Myocyte (in vitro differentiated cells): ENCODE results near the gene AKNA. TPM values are rescaled to one million over a fixed set of nuclear protein-coding genes. Genes with fewer than 3 reads are reported as not detected.

ENCODE experiments used
- DNase-seq: peaks from one replicate; pipeline ENCODE4 v3.0.0-alpha.2; 2012; ENCODE audit warnings: low read depth
- total RNA-seq: library from RNA; depleted of rRNA; stranded (reverse); fragments of >200 nt; gene quantifications from 2 replicates; pipeline ENCODE4 v1.2.3, GENCODE V29; 2014

AKNA gene
- total RNA-seq, 1 donor from 2014 or later: 3.7 TPM

DNA sequence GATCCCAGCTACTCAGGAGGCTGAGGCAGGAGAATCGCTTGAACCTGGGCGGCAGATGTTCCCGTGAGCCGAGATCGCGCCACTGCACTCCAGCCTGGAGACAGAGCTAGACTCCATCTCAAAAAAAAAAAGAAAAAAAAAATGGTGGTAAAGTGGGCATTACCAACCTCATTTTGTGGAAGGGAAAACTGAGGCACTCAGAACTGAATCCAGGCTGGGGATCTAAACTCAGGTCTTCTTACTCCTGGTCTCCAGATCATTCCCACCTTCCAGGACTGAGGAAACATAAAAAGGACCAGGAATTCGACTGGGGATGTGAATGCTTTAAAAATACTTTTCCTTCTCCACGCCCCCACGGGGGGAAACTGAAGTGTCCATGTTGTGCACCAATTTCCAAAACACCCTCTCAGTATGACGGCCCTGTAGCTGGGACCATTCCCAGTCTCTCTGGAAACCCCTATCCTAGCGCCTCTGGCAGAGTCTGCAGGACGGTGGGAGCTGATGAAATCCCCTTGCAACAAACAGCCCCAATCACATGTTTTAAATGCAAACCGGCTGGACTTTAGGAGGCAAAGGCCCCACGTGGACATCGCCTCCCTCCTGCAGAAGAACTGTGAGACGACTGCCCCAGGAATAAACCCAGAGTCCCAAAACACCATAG, 8.9 kb upstream of the AKNA start:
- no peak for DNase-seq

DNA sequence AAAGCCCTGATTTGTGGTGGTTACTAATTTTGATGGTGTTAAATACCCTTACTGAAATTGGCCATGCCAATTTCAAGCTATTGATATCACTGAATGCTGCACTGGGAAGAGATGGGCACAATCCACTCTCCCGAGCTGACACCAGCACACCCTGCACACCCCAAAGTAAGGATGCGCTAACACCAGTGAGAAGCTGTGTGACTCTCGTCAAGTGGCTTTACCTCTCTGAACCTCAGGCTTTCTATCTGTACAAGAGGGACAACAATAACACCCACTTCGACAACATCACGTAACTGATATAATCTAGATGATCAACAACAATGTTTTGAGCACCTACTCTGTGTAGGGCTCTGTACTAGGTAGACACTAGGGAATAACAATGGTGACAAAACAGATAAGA, 8.0 kb upstream of the AKNA start:
- DNase-seq: no peak

DNA sequence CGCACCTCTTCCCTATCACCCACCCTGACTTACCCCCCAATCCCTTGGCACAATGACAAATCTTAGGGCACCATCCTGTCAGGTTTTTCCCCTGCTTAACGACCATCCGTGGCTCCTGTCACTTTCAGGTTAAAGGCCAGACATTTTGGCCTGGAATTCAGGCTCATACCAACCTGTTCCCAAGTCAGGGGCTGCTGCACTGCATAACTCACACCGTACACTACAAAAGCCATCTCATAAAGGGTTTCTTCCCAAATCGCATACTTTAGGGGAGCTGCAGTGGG, 7.5 kb upstream of the AKNA start:
- DNase-seq: no peak

GRCh38 chr9:114394523-114395333, 6.9 kb upstream of the AKNA start:
- no peak for DNase-seq

DNA sequence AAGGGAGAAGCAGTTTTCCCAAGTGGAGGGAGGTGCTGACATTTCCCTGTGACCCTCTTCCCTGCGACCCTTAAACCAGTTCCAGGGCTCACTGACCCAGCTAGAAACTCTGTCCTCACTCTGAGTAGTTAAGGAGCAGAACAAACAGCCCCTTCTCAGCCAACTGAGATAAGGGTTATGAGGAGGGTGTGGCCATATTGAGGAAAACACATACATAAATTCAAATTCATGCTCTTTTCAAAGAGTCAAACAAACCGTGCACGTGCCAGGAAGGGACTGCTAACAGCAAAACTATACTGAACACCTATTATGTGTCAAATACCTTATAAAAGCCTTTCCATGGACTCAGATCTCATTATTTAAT, 4.9 kb upstream of the AKNA start:
- no peak for DNase-seq

GRCh38 chr9:114390952-114391351, 3.2 kb upstream of the AKNA start:
- no peak for DNase-seq

DNA sequence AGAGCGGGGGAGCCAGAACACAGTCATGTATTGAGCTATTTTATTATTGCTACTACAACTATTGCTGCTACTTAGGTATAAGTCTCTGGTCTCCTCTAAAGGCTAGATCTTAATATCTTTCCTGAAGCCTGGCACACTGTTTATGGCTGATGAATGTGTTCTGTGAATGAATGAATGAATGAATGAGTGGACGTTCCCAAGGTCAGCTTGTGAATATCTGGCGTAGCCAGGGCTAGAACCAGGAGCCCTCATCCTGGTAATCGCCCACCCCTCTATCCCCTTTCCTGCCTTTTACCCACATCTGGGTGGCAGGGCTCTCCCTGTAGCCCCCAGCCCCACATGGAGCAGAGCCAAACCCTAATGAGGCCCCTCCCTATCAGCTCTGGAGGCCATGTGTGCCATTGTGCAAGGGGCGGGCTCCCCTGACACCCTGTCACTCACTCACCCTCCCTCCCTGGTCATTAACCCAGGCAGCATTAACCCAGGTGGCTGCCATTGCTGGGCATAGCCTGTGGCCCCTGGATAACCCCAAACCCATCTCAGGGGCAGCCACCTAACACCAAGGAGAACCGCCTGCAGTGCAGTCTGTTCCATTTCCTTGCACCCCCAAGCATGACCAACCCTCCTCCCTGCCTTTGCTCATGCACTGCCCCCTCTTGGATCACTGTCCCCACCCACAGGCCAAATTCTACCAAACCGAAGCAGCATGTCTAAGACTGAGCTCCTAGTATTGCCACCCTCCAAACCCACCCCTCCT, 2.0 kb upstream of the AKNA start:
- no peak for DNase-seq

DNA sequence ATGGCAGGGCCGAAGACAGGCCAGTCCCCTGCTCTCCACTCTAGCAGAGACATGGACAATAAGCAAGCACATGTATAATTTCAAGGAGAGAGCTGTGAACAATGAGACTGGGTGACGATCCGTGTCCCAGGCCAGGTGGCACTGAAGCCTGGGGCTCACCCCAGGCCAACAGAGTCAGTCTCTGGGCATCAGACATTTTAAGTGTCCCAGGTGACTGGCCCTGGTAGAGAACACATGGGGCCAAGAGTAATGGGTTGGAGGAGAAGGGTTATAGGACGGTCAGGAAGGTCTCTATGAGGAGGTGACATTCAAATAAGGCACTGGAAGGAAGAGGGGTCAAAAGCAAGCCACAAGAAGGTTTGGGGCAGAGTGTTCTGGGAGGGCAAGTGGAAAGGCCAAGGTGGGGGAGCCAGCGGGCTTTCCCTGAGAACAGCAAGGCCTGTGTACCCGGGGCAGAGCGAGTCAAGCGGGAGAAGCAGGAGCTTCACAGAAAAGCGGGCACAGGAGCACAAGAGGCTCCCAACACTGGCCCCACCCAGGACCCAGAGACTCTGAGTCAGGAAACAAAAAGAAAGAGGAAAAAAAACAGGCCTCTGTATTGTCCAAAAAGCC, 1.1 kb upstream of the AKNA start:
- DNase-seq: no peak

GRCh38 chr9:114388357-114388682, 538 bp upstream of the AKNA start:
- no peak for DNase-seq

GRCh38 chr9:114386886-114387679, 699 bp downstream of the AKNA start:
- peak; percentile 26 for DNase-seq

- no peak for DNase-seq
These were observed 1.4 kb downstream of the AKNA start for GRCh38 chr9:114386361-114386885.

DNA sequence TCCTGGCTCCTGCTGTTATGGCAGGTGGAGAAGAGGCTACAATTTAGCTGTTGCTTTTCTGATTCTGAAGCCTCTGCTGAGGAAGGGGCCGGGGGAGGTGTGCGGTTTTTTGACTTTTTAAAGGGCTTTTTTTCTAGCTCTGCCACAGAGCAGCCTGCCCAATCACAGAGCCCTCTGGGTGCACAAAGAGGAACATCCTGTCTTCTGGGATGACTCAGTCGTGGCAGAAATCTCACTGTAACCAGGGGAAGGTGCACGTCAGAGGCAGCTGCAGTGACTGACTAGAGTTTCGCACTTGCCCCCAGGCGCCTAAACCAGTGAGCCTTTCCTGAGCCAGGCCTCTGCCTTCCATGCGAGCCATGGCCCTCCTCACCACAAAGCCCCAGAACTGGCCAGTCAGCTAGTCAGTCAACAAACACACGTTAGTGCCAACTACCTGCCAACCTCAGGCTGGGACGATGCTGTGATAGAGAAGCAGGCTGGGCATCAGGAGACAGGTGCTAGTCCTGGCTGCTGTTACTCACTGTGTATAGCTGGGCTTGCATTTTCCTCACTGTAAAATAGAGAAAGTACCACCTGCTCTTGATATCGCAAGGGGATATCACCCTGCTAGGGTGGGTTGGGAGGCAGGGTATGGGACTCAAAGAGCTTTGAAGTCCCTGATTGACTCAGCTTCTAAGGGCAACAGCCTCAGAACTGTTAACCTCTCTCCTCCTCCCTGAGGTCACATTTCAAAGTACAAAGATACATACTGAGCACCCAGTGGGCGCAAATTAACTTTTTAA, 2.2 kb downstream of the AKNA start:
- DNase-seq: peak; percentile 81

DNA sequence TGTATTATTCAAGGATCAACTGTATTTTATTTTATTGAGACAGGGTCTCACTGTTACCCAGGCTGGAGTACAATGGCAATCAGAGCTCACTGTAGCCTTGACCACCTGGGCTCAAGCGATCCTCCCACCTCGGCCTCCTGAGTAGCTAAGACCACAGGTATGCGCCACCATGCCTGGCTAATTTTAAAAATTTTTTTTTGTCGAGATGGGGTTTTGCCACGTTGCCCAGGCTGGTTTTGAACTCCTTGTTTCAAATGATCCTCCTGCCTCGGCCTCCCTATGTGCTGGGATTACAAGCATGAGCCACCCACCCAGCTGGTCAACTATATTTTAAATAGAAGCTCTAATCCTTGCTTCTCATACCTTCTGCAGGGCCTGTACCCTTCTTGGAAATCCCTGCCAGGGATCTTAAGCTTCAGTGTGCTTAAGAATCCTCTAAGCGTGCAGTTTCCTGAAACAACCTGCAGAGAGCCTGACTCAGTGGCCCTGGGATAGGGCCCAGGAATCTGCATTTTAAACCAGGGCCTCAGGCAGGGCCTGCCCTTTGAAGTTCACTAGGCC, 2.9 kb downstream of the AKNA start:
- no peak for DNase-seq

- DNase-seq: no peak
These were observed 3.4 kb downstream of the AKNA start for GRCh38 chr9:114384341-114384740.

DNA sequence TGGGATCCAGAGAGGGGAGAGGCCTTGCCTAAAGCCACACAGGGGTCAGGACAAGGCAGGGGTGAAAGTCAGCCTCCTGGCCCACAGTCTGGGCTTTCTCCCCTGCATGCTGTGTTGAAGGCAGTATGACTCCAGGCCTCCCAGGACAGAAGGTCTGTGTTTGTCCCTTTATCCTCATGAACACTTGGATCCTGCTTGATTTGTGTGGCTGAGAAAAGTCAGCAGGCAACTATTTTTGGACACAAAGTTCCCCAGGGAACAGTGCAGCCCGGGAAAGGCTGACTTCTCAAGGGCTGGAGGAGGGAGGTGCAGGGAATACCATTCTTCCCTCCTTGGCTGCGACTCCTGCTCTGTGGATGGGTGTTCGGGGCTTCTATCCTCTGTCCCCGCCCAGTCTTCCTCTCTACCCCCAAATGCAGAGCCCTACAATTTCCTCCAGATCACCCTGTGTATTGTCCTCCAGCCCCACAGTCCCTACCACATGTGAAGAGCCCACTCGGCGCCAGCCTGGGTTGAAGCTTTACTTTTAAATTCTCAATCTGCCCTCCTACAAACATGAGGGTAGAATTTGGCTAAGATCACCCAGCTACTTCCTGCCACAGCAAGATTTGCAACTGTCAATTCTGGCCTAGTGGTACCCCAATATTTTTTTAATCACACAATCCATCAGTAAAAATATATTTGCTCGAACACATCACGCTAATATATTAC, 4.1 kb downstream of the AKNA start:
- DNase-seq: peak; percentile 85

DNA sequence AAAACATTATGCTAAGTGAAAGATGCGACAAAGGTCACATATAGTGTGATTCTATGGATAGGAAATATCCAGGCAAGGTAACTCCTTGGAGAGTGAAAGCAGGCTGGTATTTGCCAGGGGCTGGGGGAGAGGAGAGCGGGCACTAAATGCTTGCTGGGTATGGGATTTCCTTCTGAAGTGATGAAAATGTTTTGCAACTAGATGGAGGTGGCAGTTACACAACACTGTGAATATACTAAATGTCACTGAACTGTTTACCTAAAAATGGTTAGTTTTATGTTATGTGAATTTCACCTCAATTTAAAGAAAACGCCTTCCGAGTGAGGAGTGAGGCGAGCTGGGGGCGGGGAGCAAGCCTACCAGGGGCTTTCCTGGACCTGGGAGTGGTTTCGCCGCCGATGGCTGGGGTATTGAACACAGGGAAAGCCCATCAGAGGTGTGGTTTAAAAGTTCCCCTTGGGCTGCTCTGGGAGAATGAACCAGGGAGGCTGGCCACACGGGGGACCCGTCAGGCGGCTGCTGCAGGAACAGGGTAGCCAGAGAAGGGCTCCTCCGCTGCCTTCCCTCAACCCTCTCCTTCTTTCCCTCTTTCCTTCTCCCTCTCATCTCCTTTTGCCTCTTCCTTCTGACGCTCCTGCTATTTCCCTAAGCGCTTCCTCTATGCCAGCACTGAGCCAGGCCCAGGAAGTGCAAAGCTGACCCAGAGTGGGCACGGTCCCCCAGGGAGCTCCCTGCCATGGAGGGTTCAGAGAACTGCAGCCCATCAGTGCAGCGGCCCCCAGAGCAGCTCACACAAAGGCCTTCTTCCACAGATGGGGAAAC, 4.9 kb downstream of the AKNA start:
- no peak for DNase-seq

GRCh38 chr9:114378883-114379282, 8.9 kb downstream of the AKNA start:
- no peak for DNase-seq

DNA sequence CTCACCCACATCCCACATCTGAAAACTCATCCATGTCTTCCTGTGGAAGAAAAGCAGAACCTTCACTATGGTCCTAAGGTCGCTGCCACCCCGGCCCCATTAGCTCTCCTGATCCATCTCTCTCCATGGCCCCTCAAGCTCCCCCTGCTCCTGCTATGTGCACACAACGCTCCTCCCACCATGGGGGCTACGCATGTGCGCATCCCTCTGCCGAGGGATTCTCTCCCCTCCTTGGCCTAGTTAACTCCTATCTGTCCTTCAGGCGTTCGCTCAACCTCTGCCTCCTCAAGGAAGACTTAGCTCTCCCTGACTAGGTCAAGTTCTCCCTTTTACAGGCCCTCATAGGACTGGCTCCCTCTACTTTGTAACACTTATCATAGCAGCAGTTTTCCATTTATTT, 9.8 kb downstream of the AKNA start:
- no peak for DNase-seq
